HepG2 (cell line): ENCODE measurements around the gene CHCHD6. TPM values are rescaled to one million over a fixed set of nuclear protein-coding genes. Genes with fewer than 3 reads are reported as not detected.

ENCODE experiments used
- ATAC-seq: fragments of 200-7000 bp; cut with Tn5 transposase; 3 replicates; pipeline ENCODE4 v1.9.1; 2020; ENCODE audit warnings: mild to moderate bottlenecking, moderate library complexity
- BruUV-seq: library from RNA; stranded (reverse); fragments of 400-500 nt; replicated peaks from 2 replicates; lab custom pipeline; 2021; lab: Mats Ljungman, UMichigan
- CTCF ChIA-PET: fragments of 300-600 bp; formaldehyde crosslinking; extraction: SDS; loops from one replicate; lab custom pipeline; 2021; ENCODE audit warnings: low total read pairs, inconsistent platforms, low intra/inter-chr PET ratio; lab: Yijun Ruan, JAX
- POLR2A ChIA-PET: fragments of 350-600 bp; sonication (Branson Sonifier 250); formaldehyde crosslinking; loops from one replicate; lab custom pipeline; 2020; ENCODE audit warnings: antibody characterized with exemption, inconsistent platforms; lab: Yijun Ruan, JAX
- DNase-seq: peaks from one replicate; pipeline ENCODE4 v3.0.0-alpha.2; 2015; ENCODE audit warnings: low spot score
- FAIRE-seq: peaks from 3 replicates; lab custom pipeline; 2011; peaks lifted over from hg19 to GRCh38; lab: Jason Lieb, UNC
- H2AFZ ChIP-seq: one replicate; pipeline ENCODE4 v1.6.1; 2011; ENCODE audit warnings: low read length, inconsistent platforms
- H3K27ac ChIP-seq: fragments of 300-600 bp; 3 replicates; pipeline ENCODE4 v1.8.0; 2011; ENCODE audit warnings: mixed run types, mild to moderate bottlenecking, mixed read lengths, low read length, inconsistent platforms; ENCODE audit not compliant: insufficient read depth; ENCODE audit errors: extremely low read length
- H3K27me3 ChIP-seq, 2 experiments: fragments of 200-600 bp in 1 of 2; 2 replicates in 1 of 2; 3 replicates in 1 of 2; pipeline versions ENCODE4 v1.6.0 to v1.8.0; 2011; ENCODE audit warnings: low read length in 2 of 2, mild to moderate bottlenecking in 2 of 2, moderate library complexity in 2 of 2, inconsistent platforms in 1 of 2; ENCODE audit not compliant: insufficient read depth in 2 of 2, control insufficient read depth in 1 of 2
- H3K36me3 ChIP-seq, 2 experiments: fragments of 200-600 bp in 1 of 2; replicated peaks in 1 of 2; 2 replicates in 1 of 2; 3 replicates in 1 of 2; pipeline versions ENCODE4 v1.5.1 to v1.8.0; 2011; ENCODE audit warnings: low read length in 2 of 2, inconsistent platforms in 1 of 2; ENCODE audit not compliant: insufficient read depth in 2 of 2, control insufficient read depth in 1 of 2
- H3K4me1 ChIP-seq: 2 replicates; pipeline ENCODE4 v1.5.1; 2012; ENCODE audit warnings: low read length, inconsistent platforms; ENCODE audit not compliant: insufficient read depth
- H3K4me2 ChIP-seq: 2 replicates; pipeline ENCODE4 v1.6.0; 2011; ENCODE audit warnings: low read depth, low read length, inconsistent platforms
- H3K4me3 ChIP-seq, 3 experiments: fragments of 200-600 bp in 1 of 3; sonication (generic), shearing (Covaris generic) in 1 of 3; replicated peaks in 1 of 3; 2 replicates each; pipeline ENCODE4 v1.5.1; 2011 to 2016; ENCODE audit warnings: low read length in 3 of 3, inconsistent platforms in 2 of 3, low read depth in 2 of 3, mild to moderate bottlenecking in 2 of 3, control low read depth in 1 of 3, mixed read lengths in 1 of 3; ENCODE audit not compliant: insufficient read depth in 1 of 3
- H3K79me2 ChIP-seq: one replicate; pipeline ENCODE4 v1.6.1; 2011; ENCODE audit warnings: low read length, inconsistent platforms; ENCODE audit not compliant: insufficient read depth
- H3K9ac ChIP-seq: 2 replicates; pipeline ENCODE4 v1.6.0; 2011; ENCODE audit warnings: mild to moderate bottlenecking, low read depth, low read length, inconsistent platforms; ENCODE audit not compliant: insufficient read depth
- H3K9me3 ChIP-seq: 2 replicates; pipeline ENCODE4 v1.5.1; 2012; ENCODE audit warnings: mild to moderate bottlenecking, low read length
- H4K20me1 ChIP-seq: 2 replicates; pipeline ENCODE4 v1.6.0; 2011; ENCODE audit warnings: inconsistent platforms, mild to moderate bottlenecking, low read length, moderate library complexity; ENCODE audit not compliant: insufficient read depth
- ATF7 ChIP-seq, 2 experiments: fragments of 450-650 bp in 1 of 2; sonication (generic) in 1 of 2; formaldehyde crosslinking in 1 of 2; IDR thresholded peaks; 2 replicates each; pipeline versions ENCODE4 v1.4.0 to v1.6.1; 2016 to 2020; ENCODE audit warnings: antibody characterized with exemption in 1 of 2, mild to moderate bottlenecking in 1 of 2, missing genetic modification reagents in 1 of 2
- EED ChIP-seq: sonication (generic); formaldehyde crosslinking; IDR thresholded peaks from 2 replicates; pipeline ENCODE4 v1.5.0; 2020; ENCODE audit warnings: mild to moderate bottlenecking, missing genetic modification reagents
- PHF8 ChIP-seq: sonication (generic); formaldehyde crosslinking; IDR thresholded peaks from 2 replicates; pipeline ENCODE4 v1.5.0; 2020; ENCODE audit warnings: missing genetic modification reagents
- RAD21 ChIP-seq: fragments of 450-650 bp; formaldehyde crosslinking; IDR thresholded peaks from 2 replicates; pipeline ENCODE4 v1.5.0; 2020; ENCODE audit warnings: mild to moderate bottlenecking
- RAD51 ChIP-seq: fragments of 450-650 bp; IDR thresholded peaks from 2 replicates; pipeline ENCODE4 v1.6.1; 2016; ENCODE audit warnings: borderline replicate concordance
- RFXAP ChIP-seq: sonication (generic); formaldehyde crosslinking; IDR thresholded peaks from 2 replicates; pipeline ENCODE4 v1.4.0; 2020; ENCODE audit warnings: missing genetic modification reagents, borderline replicate concordance
- SIN3B ChIP-seq: fragments of 150-350 bp; IDR thresholded peaks from 2 replicates; pipeline ENCODE4 v1.6.1; 2014; ENCODE audit warnings: low read length
- SP2 ChIP-seq: sonication (generic); formaldehyde crosslinking; IDR thresholded peaks from 2 replicates; pipeline ENCODE4 v1.5.1; 2020; ENCODE audit warnings: mild to moderate bottlenecking, missing genetic modification reagents
- SRY ChIP-seq: sonication (generic); formaldehyde crosslinking; IDR thresholded peaks from 2 replicates; pipeline ENCODE4 v1.8.0; 2022; ENCODE audit warnings: mild to moderate bottlenecking, missing genetic modification reagents
- SYNCRIP ChIP-seq: fragments of 200-400 bp; formaldehyde crosslinking; IDR thresholded peaks from 2 replicates; pipeline ENCODE4 v1.6.1; 2018; ENCODE audit warnings: mild to moderate bottlenecking, low read depth, low read length; ENCODE audit not compliant: insufficient read depth
- TAF1 ChIP-seq: sonication (generic); formaldehyde crosslinking; IDR thresholded peaks from 2 replicates; pipeline ENCODE4 v1.4.0; 2020; ENCODE audit warnings: missing genetic modification reagents
- YEATS2 ChIP-seq: sonication (generic); formaldehyde crosslinking; IDR thresholded peaks from 2 replicates; pipeline ENCODE4 v1.4.0; 2020; ENCODE audit warnings: missing genetic modification reagents, borderline replicate concordance
- ZNF460 ChIP-seq: sonication (generic); formaldehyde crosslinking; IDR thresholded peaks from 2 replicates; pipeline ENCODE4 v1.5.1; 2020; ENCODE audit warnings: missing genetic modification reagents, mild to moderate bottlenecking, borderline replicate concordance
- WGBS: methylation state at CpG from one replicate; pipeline ENCODE4 v1.1.6; 2017; ENCODE audit warnings: low lambda C conversion rate; 5-methylcytosine and 5-hydroxymethylcytosine counted together
- in situ Hi-C: cut with HindIII; loops from 2 replicates; pipeline ENCODE4 v1.10.0; 2017; ENCODE audit warnings: low pct_unique_long_range_greater_than_20kb; ENCODE audit not compliant: extremely low pct_ligation_motif_present
- intact Hi-C: fragments of 100-400 bp; cut with micrococcal nuclease; formaldehyde crosslinking; loops from one replicate; pipeline ENCODE4 v1.10.0; 2022; ENCODE audit not compliant: unreplicated experiment
- polyA plus RNA-seq, 8 experiments: library from polyadenylated mRNA; depleted of rRNA in 3 of 8; stranded (reverse) in 7 of 8; unstranded in 1 of 8; fragments of >200 nt; fragmentation: Illumina TruSeq in 4 of 8; extraction: Trizol in 4 of 8; gene quantifications; 2 replicates each; pipeline versions ENCODE4 v1.2.1 to v1.2.3, GENCODE V29; 2011 to 2016; ENCODE audit warnings: low read depth in 4 of 8, missing spikeins in 1 of 8, mixed read lengths in 1 of 8; ENCODE audit not compliant: insufficient read depth in 1 of 8
- total RNA-seq, 5 experiments: library from RNA; depleted of rRNA; stranded (reverse); fragments of >200 nt; fragmentation: Illumina TruSeq; extraction: Trizol; gene quantifications; 2 replicates each; pipeline ENCODE4 v1.2.3, GENCODE V29; 2016; ENCODE audit warnings: low read depth in 1 of 5
- TF ChIP-seq, protein P1 (sequence below): sonication (generic); formaldehyde crosslinking; IDR thresholded peaks from 2 replicates; pipeline ENCODE4 v1.8.0; 2022; ENCODE audit warnings: mild to moderate bottlenecking, missing genetic modification reagents

Gene CHCHD6
- total and polyA plus RNA-seq, 2 of the 13 experiments (the other 11 are each of a cell fraction or from before 2014, with no cell fraction given): 20.3 to 20.8 TPM

DNA sequence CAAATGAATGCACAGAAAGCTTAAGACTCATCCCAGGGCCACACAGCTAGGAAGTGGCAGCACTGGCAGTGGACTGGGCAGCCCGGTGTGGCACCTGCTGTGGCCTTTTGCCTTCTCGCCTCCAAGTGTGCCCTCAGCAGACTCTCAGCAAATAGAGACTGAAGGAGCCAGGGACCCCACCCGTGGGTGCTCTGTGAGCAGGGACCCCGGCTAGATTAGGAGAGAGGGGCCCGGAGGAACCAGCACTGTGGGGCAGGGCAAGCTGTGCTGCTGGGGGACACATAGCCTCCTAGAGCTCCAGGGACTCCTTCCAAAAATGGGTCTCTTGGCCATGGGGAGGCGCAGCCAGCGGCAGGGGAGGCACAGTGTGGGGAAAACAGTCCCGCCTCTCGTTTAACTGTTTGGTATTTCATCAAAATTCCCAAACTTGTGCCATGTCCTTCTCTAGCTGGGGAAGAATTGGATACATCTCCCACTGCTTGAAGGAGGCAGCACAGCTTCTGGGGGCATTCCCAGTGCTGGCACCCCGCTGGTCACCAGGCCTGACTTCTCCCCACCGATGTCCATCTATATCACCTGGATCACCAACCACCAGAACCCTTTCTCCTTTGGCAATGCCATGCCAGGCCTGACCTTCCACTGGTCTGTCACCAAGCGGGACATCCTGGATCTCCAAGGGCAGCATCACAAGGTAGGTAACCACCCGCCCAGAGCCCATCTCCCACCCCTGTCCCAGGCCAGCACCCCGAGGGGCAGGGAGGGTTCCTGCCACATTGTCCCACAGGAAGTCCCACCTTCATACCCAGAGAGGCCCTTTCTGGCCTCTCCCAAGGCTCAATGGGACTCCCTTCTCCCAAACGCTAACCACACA lies 37.1 kb upstream of the CHCHD6 start:
- intact Hi-C loops: no loop called here
- POLR2A ChIA-PET: no interaction called here
- no peak overlapping the region for H3K9ac ChIP-seq
- ATAC-seq (no peak), FAIRE-seq (no peak), DNase-seq (no peak)
- 34% methylated on average over 8 of the region's 15 CpGs for WGBS
- no TSS peak for BruUV-seq
- H3K4me2 ChIP-seq: no peak overlapping the region
- TF ChIP-seq SYNCRIP (no peak), SIN3B (no peak), PHF8 (CRISPR knock-in tag) (no peak), YEATS2 (CRISPR knock-in tag) (no peak), SRY (CRISPR knock-in tag) (no peak)
- H3K4me3 ChIP-seq: no peak overlapping the region
- H3K79me2 ChIP-seq: no peaks in the 10 kb centered on the region
- H4K20me1 ChIP-seq: no peaks in the 10 kb centered on the region
- CTCF ChIA-PET: no interaction called here
- peaks cover 0 to 49% of the 10 kb centered on the region in 2 experiments; a peak in 4 of 5 replicates for H3K27me3 ChIP-seq
- no peaks in the 10 kb centered on the region for H3K36me3 ChIP-seq
- H3K27ac ChIP-seq: no peak overlapping the region
- in situ Hi-C loops: no loop called here
- no peaks in the 10 kb centered on the region for H3K9me3 ChIP-seq
- no peaks in the 10 kb centered on the region for H3K4me1 ChIP-seq
- H2AFZ ChIP-seq: no peak overlapping the region

DNA sequence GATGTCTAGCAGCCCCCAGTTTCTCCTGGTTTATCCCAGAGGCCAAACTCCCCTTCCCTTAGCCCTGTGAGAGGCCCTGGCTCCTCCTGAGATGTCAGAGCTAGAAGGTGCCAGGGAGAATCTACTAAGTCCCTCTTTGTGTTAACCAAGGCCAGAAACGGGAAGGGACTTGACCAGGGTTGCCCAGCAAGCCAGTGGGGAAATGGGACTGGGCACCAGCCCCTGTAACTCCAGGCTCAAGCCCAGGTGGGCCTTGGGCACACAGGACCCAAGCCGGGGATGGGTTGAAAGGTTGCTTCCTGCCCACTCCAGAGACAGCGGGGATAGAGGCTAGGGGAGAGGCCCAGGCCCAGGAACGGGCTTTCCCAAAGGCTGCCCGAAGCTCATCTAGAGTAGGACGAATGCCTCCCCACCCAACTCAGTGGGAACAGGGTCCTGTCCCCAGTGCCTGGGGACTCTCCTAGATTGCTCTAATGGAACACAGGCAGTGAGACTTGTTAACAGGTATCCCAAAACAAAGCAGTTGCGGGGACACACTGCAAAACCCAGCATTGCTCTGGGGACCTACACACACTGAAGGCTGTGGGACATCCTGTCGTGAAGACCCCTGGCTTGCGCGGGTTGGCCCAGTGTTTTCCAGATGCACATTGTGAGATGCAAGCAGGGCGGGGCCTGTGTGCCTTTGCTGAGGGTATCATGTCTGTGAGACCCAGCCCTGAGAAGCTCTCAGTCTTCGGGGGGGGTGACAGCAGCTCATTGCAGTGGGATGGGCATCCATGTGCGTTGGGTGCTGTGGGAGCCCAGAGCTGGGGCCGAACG lies 36.2 kb upstream of the CHCHD6 start:
- H3K36me3 ChIP-seq: no peaks in the 10 kb centered on the region
- H3K9ac ChIP-seq: no peak overlapping the region
- in situ Hi-C loops (no loop called here), intact Hi-C loops (no loop called here)
- no peak overlapping the region for H3K4me2 ChIP-seq
- no peaks in the 10 kb centered on the region for H3K4me1 ChIP-seq
- ChIA-PET CTCF (no interaction called here), POLR2A (no interaction called here)
- no peak overlapping the region for H2AFZ ChIP-seq
- ATAC-seq (no peak), DNase-seq (no peak), FAIRE-seq (no peak)
- H3K27ac ChIP-seq: no peak overlapping the region
- 8% methylated on average over 5 of the region's 15 CpGs for WGBS
- H3K79me2 ChIP-seq: no peaks in the 10 kb centered on the region
- no peak overlapping the region for H3K4me3 ChIP-seq
- BruUV-seq: no TSS peak
- H4K20me1 ChIP-seq: no peaks in the 10 kb centered on the region
- H3K27me3 ChIP-seq: peaks cover 0 to 40% of the 10 kb centered on the region in 2 experiments; a peak in 3 of 5 replicates
- H3K9me3 ChIP-seq: no peaks in the 10 kb centered on the region
- TF ChIP-seq ZNF460 (CRISPR knock-in tag): no peak
- TF ChIP-seq, protein P1, sequence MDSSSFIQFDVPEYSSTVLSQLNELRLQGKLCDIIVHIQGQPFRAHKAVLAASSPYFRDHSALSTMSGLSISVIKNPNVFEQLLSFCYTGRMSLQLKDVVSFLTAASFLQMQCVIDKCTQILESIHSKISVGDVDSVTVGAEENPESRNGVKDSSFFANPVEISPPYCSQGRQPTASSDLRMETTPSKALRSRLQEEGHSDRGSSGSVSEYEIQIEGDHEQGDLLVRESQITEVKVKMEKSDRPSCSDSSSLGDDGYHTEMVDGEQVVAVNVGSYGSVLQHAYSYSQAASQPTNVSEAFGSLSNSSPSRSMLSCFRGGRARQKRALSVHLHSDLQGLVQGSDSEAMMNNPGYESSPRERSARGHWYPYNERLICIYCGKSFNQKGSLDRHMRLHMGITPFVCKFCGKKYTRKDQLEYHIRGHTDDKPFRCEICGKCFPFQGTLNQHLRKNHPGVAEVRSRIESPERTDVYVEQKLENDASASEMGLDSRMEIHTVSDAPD (CRISPR knock-in tag): no peak
- no peak for TF ChIP-seq EED (CRISPR knock-in tag)
- TF ChIP-seq RFXAP: no peak
- no peak for TF ChIP-seq TAF1
- TF ChIP-seq RAD51: no peak
- TF ChIP-seq ATF7 (IDR thresholded peaks at IDR 0.05): no peak
- no peak for TF ChIP-seq ATF7 (CRISPR knock-in tag; IDR thresholded peaks at IDR 0.05)
- TF ChIP-seq SP2: no peak
- TF ChIP-seq RAD21: no peak
